Measurements from ENCODE around the gene GLT1D1.
"Not testable (repeated sequence)": the region's sequence is repeated elsewhere in the genome, so short reads cannot be mapped to it uniquely, and the experiment has no call there.

Gene GLT1D1

DNA sequence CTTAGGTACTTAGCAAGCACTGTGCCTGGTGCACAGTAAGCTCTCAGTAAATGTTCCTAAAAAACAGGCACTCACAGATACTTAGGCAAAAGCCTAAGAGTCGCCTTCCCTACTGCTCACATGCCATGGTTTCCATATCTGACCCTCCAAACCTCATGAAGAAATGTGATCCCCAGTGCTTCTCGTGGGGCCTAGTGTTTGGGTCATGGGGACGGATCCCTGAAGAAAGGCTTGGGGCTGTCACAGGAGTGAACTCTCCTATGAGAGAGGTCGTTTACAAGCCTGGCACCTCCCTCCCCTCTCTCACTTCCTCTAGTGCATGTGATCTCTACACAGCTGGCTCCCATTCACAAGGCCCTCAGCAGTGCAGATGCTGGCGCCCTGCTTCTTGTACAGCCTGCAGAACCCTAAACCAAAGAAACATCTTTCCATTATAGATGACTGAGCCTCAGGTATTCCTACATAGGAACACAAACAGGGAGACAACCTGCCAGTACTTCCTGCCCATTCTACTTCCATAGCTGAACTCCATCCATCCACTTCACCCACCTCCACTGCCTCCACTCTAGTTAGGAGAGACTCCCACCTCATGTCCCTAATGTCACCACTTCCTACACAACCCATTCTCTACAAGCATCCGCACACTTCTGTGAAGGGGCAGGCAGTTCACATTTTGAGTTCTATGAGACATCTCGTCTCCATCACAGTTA is 32.4 kb upstream of the GLT1D1 start:
- peak in 1 of 2 donors; percentile 37 for DNase-seq

DNA sequence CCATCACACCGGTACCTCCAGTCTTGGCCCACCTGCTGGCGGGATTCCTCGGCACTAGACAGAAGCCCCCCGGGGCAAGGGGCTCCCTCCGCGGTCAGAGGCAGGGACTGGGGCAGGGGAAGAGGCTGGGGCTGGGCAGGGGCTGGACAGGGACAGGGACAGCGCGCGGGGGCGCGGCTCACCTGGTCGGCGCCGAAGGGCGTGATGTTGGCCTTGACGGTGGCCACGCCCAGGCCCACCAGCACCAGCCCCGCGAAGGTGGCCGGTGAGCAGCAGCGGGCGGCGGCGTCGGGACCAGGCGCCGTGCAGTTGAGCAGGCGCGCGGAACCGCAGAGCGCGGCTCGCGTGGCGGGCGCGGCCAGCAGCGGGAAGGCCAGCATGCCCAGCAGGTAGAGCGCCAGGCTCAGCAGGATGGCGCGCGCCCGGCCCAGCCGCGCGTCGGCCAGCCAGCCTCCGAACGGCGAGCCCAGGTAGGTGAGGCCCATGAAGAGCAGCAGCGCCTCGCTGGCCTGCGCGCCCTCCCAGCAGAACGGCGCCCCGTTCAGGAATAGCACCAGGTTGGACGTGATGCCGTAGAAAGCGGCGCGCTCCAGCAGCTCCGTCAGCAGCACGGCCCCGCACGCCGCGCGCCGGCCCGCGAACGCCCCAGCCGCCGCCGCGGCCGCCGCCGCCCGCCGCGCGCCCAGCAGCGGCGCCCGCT is 29.9 kb upstream of the GLT1D1 start:
- no peak for DNase-seq

DNA sequence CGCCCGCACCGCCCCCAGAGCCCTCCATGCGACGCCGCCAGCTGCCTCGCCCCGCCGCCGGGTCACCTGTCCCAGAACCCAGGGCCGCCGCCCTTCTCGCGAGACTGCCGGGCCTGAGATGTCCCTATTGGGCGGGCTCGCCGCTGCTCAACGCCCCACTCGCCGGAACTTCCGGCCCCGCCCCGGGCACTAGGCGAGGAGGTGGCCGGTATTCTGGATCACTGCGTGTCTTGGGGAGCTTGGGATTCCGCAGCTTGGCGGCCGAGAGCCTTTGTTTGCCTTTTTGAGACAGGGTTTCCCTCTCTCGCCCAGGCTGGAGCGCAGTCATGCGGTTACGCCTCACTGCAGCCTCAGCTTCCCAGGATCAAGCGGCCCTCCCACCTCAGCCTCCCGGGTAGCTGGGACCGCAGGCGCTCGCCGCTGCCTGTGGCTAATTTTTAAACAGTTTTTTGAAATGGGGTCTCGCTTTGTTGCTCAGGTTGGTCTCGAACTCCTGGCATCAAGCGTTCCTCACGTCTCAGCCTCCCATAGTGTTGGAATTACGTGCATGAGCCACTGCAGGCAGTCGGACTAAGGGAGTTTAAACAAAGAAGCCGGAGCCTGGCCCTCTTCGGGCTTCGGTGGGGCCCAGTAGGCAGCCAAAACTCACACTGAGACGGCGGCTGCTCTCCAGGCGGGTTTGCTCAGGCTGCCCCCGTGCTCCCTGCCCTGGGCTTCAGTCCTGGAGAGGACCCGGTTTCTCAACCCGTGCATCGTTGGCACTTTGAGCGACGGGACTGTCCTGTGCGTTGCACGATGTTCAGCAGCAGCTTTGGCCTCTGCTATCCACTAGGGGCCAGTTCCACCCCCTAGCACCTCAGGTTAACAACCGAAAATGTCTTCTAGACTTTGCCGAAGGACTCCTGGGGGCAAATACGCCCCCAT is 29.1 kb upstream of the GLT1D1 start, which contains the start of gene SLC15A4:
Gene SLC15A4 (minus strand): TSS at position 43 of the 924 bp plus-strand sequence. CDS start 15 bp downstream, at position 28.
- peak; percentile 92 to 93 for DNase-seq

DNA sequence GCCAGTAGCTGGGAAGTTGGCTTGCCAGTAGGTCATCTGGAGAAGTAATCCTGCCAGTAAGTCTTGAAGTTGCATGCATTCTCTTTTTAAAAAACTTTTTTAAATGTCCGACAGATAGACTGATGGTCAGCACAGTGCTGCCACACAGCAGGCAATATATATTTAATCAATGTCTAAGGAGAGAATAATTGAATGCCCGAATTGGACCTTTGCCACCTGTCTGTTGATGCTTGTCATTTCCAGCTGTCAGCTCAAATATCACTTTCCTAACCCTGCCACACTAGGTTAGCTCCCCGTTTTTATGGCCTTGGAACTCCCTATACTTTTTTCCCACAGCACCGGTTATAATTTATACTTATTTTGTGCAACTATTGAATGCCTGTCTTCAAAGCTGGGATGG is 27.4 kb upstream of the GLT1D1 start:
- DNase-seq, result no peak

DNA sequence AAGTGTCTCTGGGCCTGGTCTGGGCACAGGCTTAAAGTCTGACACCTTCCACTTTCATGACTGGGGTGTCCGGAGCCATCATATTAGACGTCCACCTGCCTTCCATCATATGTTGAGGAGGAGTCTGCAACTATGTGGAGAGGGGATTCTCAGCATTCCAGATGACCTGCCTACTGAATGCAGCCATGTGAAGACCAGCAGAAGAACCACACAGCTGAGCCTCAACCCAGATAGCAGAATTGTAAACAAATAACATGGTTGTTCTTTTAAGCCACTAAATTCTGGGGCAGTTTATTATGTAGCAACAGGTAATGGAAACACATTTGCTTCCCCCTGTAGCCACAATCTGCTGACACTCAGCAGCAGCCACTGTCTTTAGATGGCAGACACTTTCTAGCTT is 25.6 kb upstream of the GLT1D1 start:
- no peak for DNase-seq

DNA sequence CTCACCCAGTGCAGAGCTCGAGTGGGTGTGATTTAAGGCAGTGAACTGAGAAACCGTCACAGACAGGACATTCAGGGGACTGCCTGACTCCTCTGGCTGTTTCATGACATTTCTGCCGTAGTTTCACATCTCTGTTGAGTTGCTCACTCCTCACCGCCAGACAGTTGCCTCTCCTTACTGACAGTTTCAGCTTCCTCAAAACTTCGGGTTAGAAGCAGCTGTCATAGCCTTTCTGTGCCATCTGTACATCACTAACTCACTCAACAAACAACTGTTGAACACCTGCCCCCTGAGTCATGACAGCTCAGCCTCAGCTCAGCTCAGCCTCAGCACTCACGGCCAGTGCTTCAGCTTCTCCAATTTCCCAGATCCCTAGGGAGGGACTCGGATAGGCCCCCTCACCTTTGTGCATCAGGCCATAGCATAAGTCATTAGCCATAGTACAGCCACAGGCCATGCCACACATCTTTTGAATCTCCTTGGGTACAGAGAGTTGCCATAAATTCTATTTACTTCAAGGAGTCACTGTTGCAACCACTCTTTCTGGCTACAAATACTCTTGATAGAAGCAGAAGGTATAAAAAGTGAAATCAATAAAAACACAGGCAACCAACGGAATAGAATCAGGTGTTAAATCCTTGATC is 23.3 kb upstream of the GLT1D1 start:
- no peak for DNase-seq

DNA sequence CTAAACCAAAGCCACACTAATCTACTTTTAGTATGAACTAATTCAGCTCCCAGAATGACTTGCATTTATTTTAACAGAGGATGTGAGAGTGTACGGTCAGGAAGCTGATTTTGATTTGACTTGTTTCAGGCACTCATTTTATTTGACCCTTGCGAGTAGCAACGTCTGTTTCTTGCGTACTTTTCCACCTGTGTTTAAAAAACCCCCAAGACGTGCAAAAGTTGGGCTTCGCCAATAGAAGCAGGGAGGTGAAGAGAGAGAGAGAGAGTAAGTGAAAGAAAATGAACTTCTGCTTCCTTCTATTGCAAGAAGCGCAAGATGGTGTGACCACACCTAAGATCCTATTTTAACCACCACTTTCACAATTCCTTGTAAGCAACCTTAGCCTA is 22.8 kb upstream of the GLT1D1 start:
- no peak for DNase-seq

DNA sequence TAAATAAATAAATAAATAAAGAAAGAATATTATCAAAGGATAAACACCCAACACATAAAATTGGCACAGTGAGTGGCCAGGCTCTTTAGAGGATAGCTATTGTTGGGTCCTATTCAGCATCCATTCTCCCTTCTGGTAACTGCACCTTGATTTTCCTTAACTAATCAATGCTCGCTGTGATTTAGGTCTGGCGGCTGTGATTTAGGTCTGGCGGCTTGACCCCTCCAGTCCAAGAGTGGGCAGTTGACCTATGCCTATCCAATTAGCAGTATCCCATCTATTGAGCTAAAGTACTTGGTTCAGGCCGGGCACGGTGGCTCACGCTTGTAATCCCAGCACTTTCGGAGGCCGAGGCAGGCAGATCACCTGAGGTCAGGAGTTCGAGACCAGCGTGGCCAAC is 19.9 kb upstream of the GLT1D1 start:
- DNase-seq, result no peak

DNA sequence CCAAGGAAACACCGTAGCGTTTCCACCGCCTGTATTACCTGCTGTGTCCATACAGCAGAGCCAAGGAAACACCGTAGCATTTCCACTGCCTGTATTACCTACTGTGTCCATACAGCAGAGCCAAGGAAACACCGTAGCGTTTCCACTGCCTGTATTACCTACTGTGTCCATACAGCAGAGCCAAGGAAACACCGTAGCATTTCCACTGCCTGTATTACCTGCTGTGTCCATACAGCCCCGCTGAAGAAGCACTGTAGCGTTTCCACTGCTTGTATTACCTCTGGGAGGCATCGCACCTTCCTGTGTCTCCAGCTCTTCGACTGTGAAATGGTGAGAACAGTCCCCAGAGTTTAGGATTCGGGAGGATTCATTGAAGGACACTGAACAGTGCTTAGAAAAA is 13.4 kb upstream of the GLT1D1 start:
- DNase-seq, result not testable (repeated sequence)

DNA sequence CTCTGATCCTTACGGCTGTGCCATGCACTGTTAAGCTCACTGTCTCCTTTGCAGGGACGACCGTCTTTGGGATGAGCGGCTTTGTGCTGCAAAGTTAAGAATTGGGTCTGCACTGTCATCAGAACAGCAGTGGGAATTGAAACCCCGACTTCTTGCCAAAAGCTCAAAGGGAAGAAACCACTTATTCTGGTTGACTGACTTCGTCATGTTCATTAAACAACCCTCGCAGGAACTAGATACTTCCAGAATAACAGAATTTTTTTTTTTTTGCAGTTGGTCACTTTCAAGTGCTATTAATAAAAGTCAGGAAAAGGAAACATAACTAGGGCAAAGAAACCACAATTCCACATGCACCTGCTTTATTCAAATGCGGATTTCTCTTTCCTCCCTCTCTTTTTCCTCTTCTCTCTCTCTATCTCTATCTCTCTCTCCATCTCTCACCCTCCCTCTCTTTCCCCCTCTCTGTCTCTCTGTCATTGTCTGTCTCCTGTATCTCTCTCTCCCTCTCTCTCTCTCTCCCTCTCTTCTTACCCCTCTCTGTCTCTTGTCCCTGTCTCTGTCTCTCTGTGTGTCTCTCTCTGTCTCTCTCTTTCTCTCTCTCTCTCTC is 12.3 kb upstream of the GLT1D1 start:
- DNase-seq, result no peak

DNA sequence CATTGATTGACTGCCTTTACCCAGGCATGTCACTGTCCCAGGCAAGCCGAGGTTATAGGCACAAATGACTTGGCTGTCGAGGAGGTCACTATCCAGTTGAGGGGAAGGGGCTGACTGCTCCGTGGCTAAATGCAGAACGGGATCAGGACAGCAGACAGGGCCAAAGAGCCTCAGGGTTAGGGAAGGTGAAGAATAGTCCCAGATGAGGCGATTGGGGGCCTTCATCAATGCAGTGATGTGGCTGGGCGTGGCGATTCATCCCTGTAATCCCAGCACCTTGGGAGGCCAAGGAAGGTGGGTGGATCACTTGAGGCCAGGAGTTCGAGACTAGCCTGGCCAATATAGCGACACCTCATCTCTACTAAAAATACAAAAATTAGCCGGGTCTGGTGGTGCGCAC is 10.7 kb upstream of the GLT1D1 start:
- no peak for DNase-seq

DNA sequence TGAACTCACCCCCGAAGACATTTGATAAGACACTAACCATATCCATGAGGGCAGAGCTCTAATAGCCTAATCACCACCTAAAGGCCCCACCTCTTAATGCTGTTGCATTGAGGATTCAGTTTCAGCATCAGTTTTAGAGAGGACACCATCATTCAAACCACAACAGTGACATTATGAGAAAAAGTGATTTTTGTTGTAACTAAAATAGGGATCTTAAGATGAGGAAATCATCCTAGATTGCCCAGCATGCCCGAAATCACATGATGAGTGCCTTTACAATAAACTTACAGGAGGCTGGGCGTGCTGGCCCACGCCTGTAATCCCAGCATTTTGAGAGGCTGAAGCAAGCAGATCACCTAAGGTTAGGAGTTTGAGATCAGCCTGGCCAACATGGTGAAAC is 9.7 kb upstream of the GLT1D1 start:
- DNase-seq, result no peak

DNA sequence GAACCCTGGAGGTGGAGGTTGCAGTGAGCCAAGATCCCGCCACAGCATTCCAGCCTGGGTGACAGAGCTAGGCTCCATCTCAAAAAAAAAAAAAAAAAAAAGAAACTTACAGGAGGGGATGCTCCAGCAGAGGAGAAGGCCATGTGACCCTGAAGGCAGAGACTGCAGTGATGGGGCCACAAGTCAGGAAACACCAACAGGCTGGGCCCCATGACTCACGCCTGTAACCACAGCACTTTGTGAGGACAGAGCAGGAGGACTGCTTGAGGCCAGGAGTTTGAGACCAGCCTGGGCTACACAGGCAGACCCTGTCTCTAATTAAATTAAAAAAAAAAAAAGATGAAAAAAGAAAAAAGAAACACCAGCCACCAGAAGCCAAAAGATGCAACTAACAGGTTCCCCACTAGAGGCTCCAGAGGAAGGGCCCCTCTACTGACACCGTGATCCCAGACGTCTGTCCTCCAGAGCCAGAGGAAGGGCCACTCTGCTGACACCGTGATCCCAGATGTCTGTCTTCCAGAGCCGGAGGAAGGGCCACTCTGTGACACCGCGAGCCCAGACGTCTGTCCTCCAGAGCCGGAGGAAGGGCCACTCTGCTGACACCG is 9.1 kb upstream of the GLT1D1 start:
- DNase-seq, result no peak

DNA sequence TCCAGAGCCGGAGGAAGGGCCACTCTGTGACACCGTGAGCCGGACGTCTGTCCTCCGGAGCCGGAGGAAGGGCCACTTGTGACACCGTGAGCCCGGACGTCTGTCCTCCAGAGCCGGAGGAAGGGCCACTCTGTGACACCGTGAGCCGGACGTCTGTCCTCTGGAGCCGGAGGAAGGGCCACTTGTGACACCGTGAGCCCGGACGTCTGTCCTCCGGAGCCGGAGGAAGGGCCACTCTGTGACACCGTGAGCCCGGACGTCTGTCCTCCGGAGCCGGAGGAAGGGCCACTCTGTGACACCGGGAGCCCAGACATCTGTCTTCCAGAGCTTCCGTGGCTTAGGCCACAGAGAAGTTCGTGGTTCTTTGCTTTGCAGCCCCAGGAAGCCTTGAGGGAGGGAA is 6.6 kb upstream of the GLT1D1 start:
- not testable (repeated sequence) for DNase-seq

DNA sequence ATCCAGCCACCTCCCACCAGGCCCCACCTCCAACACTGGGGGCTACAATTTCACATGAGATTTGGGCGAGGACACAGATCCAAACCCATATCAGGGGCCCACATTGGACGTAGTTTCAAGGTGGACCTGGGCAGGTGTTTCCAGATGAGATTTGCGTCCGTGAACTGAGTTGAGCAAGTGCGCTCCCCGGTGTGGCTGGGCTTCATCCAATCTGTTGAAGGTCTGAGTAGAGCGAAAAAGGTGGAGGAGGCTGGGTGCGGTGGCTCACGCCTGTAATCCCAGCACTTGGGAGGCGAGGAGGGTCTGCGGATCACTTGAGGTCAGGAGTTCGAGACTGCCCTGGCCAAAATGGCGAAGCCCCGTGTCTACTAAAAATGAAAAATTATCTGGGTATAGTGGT is 4.9 kb upstream of the GLT1D1 start:
- no peak for DNase-seq

DNA sequence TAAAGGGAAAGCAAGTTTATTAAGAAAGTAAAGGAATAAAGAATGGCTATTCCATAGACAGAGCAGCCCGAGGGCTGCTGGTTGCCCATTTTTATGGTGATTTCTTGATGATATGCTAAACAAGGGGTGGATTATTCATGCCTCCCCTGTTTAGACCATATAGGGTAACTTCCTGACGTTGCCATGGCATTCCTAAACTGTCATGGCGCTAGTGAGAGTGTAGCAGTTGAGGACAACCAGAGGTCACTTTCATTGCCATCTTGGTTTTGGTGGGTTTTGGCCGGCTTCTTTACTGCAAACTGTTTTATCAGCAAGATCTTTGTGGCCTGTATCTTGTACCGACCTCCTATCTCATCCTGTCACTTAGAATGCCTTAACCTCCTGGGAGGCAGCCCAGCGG is 3.5 kb upstream of the GLT1D1 start:
- not testable (repeated sequence) for DNase-seq

DNA sequence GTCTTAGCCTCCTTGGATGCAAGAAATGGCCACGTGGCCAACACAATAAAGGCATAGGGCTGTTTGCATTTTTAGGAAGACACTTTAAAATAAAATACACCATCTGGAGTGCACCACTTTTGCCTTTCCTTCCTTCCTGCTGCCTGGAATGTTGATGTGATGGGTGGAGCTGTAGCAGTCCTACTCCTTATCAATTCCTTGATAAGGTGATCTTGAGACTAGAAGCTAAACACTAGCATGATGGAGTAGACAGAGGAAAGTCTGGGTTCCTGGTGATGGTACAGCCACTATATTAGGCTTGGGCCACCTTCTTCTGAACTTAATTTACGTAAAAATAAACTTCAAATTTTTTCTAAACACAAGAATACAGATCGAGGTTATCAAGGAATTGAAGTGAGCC is 2.9 kb upstream of the GLT1D1 start:
- no peak for DNase-seq

DNA sequence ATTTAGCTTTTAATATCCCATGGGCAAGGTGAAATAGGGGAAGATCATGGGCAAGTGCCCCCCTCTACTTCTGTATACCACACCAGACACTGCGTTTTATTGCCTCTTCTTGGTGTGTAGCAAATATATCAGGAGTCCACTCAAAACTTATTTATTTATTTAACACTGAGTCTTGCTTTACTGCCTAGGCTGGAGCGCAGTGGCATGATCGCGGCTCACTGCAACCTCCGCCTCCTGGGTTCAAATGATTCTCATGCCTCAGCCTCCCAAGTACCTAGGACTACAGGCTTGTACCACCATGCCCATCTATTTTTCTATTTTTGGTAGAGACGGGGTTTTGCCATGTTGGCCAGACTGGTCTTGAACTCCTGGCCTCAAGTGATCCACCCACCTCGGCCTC is 1.8 kb upstream of the GLT1D1 start:
- not testable (repeated sequence) for DNase-seq

DNA sequence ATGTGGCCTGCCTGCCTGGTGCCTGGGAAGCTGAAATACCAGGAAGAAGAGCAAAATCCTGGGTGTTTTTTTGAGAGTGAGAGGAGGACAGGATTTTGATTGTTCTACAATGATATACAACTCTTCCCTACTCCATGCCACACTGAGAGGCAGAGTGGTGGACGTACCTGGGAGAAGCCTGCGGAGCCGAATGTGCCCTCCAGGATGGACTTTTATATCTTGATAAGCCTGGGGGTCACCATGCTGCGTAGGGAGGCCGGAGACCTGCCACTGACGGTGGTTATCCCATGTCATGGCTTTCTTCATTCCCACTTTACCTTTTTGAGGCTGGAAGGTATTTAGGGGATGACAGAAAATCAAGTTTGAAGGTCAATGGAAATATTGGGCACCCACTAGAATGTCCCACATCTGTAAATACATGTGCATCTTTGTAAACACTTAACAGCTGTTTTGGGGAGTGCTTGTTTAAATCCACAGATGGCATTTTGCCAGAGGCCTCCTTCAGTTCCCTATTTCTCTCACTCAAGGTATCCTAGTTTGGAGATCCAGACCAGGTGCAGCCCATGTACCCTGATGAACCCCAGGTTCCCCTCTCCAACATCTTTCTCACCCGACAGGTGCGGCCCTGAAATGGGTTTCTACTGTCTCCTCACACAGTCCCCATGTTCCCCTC is 1.1 kb upstream of the GLT1D1 start:
- no peak for DNase-seq

DNA sequence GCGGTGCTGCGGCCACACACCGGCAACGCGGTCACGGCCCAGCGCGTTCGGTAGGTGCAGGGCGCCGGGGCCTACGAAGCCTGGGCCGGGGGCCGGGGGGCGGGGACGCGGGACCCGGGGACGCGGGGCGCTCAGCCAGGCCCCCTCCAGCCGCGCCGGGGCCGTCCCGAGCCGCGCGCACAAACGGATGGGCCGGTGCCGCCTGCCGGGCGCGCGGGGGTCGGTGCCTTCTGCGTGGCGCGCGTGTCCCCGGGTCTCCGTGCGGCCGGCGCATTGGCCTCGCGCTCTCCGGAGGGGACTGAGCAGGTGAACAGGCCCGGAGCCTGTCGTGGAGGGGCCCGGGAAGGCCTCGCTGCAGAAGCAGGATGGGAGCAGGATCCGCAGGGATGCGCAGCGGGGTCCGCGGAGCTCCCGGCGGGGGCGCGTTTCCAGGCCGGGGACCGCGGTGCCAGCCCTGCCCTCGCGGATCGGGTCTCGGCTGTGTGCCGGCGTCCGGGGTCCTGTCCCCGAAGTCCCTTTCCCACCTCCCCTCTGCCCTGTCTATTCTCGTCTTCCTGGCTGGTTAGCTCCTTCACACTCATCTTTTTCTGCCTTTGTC is 421 bp downstream of the GLT1D1 start:
- DNase-seq, result no peak
